MM.1S (cell line): ENCODE results near the gene SLU7.

Experiments used
- CTCF ChIP-seq: fragments of 300-600 bp; sonication (generic); IDR thresholded peaks from 2 replicates; pipeline ENCODE4 v1.5.1; 2016; ENCODE audit warnings: antibody characterized with exemption, low read length, mixed read lengths
- EZH2phosphoT487 ChIP-seq: fragments of 300-600 bp; sonication (generic); IDR thresholded peaks from 2 replicates; pipeline ENCODE4 v1.6.1; 2018; ENCODE audit warnings: antibody characterized with exemption, low read length

DNA sequence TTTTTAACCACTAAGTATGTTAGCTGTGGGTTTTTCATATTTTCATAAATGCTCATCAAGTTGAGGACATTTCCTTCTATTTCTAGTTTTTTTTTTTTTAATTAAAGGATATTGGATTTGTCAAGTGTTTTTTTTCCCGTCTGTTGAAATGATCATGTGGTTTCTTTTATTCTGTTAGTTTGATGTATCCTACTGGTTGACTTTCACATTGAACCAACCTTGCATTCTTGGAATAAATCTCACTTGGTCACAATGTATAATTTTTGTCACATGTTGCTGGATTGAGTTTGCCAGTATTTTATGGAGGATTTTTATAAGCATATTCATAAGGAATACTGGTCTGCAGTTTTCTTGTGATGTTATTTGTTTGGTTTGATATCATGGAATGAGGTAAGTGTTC is 31.4 kb downstream of the SLU7 start:
- TF ChIP-seq EZH2phosphoT487 (no peak), CTCF (no peak)
